ENCODE results near the gene ACOT7.

The ACOT7 gene

GRCh38 chr1:6288665-6289064 is 104.9 kb downstream of the ACOT7 start:
- peaks cover 19% of the 10 kb centered on the region for H3K36me3 ChIP-seq (ENCODE audit: insufficient read depth, low read length)
- 97% methylated on average over 10 of the region's 10 CpGs for WGBS

DNA sequence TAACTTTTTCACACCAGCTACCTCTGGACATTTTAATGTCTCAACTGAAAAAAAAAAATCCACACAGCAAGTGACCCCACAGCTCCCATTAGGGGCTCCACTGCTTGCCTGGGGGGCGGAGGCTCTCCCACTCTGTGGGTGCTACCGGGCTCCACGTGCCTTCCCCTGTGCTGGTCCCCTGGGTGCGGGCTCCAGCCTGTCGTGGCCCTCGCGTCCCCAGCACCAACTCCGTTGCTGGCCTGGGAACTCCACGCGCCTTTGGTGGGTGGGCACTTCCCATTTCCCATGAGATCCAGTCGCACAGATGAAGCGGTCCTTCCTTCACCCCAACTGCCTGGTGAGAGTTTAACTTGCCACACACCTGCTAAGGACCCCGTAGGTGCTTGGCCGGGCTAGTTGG is 105.5 kb downstream of the ACOT7 start:
- Histone ChIP-seq H3K27me3 (ENCODE audit: insufficient read depth, low read length) (no peaks in the 10 kb centered on the region), H3K9me3 (ENCODE audit: insufficient read depth, low read depth, low read length) (no peaks in the 10 kb centered on the region), H3K27ac (ENCODE audit: low read depth, low read length) (no peak overlapping the region), H3K4me3 (ENCODE audit: low read length) (no peak overlapping the region), H3K36me3 (ENCODE audit: insufficient read depth, low read length) (peaks cover 12% of the 10 kb centered on the region), H3K9ac (ENCODE audit: low read depth, low read length) (no peak overlapping the region), H3K4me1 (ENCODE audit: insufficient read depth, low read length) (no peaks in the 10 kb centered on the region)
- WGBS: 95% methylated on average over 14 of the region's 14 CpGs

More at GRCh38 chr1:6288665-6289064, 104.9 kb downstream of the ACOT7 start:
- H3K9me3 ChIP-seq (ENCODE audit: insufficient read depth, low read depth, low read length): no peaks in the 10 kb centered on the region
- no peaks in the 10 kb centered on the region for H3K4me1 ChIP-seq (ENCODE audit: insufficient read depth, low read length)
- no peak overlapping the region for H3K9ac ChIP-seq (ENCODE audit: low read depth, low read length)
- H3K4me3 ChIP-seq (ENCODE audit: low read length): no peak overlapping the region
- H3K27me3 ChIP-seq (ENCODE audit: insufficient read depth, low read length): no peaks in the 10 kb centered on the region
- H3K27ac ChIP-seq (ENCODE audit: low read depth, low read length): no peak overlapping the region

DNA sequence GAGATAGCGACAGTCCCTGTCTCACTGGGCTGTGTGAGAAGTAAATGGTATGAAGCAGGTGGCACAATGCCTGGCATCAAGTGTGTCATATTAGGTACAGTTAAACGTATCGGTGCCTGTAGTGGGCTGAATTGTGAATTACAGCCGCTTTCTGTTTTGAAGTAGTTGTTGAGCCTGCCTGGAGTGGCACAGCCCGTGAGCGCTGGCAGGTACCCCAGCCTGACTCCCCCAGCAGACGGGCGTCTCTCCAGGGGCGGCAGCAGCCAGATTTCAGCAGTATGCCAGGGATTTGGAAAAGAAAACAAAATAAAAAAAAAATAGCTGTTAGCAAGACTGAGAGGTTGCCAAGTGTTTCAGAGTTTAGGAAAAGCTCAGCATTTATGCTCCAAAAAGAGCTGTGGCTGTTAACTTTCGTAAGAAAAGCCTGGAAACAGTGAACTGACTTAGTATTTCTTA is 106.1 kb downstream of the ACOT7 start:
- Histone ChIP-seq H3K9ac (ENCODE audit: low read depth, low read length) (no peak overlapping the region), H3K4me1 (ENCODE audit: insufficient read depth, low read length) (no peaks in the 10 kb centered on the region), H3K4me3 (ENCODE audit: low read length) (no peak overlapping the region), H3K27me3 (ENCODE audit: insufficient read depth, low read length) (no peaks in the 10 kb centered on the region), H3K36me3 (ENCODE audit: insufficient read depth, low read length) (peaks cover 9% of the 10 kb centered on the region; the same call in 1 of the 2 replicates), H3K27ac (ENCODE audit: low read depth, low read length) (no peak overlapping the region), H3K9me3 (ENCODE audit: insufficient read depth, low read depth, low read length) (no peaks in the 10 kb centered on the region)
- WGBS: 96% methylated on average over 10 of the region's 10 CpGs

- Histone ChIP-seq H3K9me3 (ENCODE audit: insufficient read depth, low read depth, low read length) (no peaks in the 10 kb centered on the region), H3K9ac (ENCODE audit: low read depth, low read length) (no peak overlapping the region), H3K4me1 (ENCODE audit: insufficient read depth, low read length) (no peaks in the 10 kb centered on the region), H3K27ac (ENCODE audit: low read depth, low read length) (no peak overlapping the region), H3K4me3 (ENCODE audit: low read length) (no peak overlapping the region), H3K36me3 (ENCODE audit: insufficient read depth, low read length) (peaks cover 6% of the 10 kb centered on the region; the same call in 1 of the 2 replicates), H3K27me3 (ENCODE audit: insufficient read depth, low read length) (no peaks in the 10 kb centered on the region)
- 88% methylated on average over 13 of the region's 13 CpGs for WGBS
Measured at GRCh38 chr1:6287029-6287428, 106.5 kb downstream of the ACOT7 start.

DNA sequence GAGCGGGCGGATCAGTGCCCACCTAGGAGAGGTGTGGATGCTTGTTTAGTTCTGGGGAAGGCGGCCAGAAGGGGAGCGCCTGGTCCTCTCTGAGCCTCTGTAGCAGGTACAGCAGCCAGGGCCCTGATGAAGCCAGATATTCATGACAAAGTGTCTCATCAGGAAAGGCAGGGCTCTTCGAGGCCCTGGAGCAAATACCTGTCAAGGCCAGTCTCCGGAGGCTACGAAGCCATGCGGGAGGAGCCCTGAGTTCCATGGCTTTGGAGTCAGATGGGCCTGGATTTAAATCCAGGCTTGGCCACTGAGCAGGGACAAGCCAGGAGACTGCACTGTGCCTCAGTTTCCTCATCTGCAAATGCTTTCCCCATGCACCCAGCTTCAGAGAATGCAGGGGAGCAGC is 107.3 kb downstream of the ACOT7 start:
- 94% methylated on average over 8 of the region's 8 CpGs for WGBS
- no peaks in the 10 kb centered on the region for H3K4me1 ChIP-seq (ENCODE audit: insufficient read depth, low read length)
- H3K27me3 ChIP-seq (ENCODE audit: insufficient read depth, low read length): no peaks in the 10 kb centered on the region

DNA sequence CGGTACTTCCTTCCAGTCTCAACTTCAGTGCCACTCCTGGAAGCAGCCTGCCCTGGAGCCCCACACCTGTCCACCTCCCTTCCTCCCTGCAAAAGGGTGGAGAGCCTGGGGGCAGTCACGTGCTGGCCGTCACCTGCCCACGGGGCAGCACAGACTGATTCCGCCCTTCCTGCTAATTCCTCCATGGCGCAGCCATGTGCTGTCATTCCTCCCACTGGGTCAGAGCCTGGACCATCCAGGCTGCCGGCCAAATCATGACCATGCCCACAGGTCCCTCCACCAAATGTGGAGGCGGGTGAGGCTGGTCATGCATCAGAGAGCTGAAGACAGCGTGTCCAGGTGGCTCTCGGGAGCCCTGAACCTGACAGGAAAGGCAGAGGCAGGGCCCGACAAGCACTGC is 108.2 kb downstream of the ACOT7 start:
- 96% methylated on average over 11 of the region's 11 CpGs for WGBS
- peaks cover 3% of the 10 kb centered on the region; the same call in 1 of the 2 replicates for H3K36me3 ChIP-seq (ENCODE audit: insufficient read depth, low read length)
- H3K4me3 ChIP-seq (ENCODE audit: low read length): no peak overlapping the region
- no peaks in the 10 kb centered on the region for H3K27me3 ChIP-seq (ENCODE audit: insufficient read depth, low read length)
- H3K27ac ChIP-seq (ENCODE audit: low read depth, low read length): no peak overlapping the region
- no peak overlapping the region for H3K9ac ChIP-seq (ENCODE audit: low read depth, low read length)
- no peaks in the 10 kb centered on the region for H3K4me1 ChIP-seq (ENCODE audit: insufficient read depth, low read length)
- H3K9me3 ChIP-seq (ENCODE audit: insufficient read depth, low read depth, low read length): no peaks in the 10 kb centered on the region

More for the DNA sequence above, 107.3 kb downstream of the ACOT7 start:
- Histone ChIP-seq H3K9me3 (ENCODE audit: insufficient read depth, low read depth, low read length) (no peaks in the 10 kb centered on the region), H3K27ac (ENCODE audit: low read depth, low read length) (no peak overlapping the region), H3K36me3 (ENCODE audit: insufficient read depth, low read length) (peaks cover 6% of the 10 kb centered on the region; the same call in 1 of the 2 replicates), H3K4me3 (ENCODE audit: low read length) (no peak overlapping the region), H3K9ac (ENCODE audit: low read depth, low read length) (no peak overlapping the region)

DNA sequence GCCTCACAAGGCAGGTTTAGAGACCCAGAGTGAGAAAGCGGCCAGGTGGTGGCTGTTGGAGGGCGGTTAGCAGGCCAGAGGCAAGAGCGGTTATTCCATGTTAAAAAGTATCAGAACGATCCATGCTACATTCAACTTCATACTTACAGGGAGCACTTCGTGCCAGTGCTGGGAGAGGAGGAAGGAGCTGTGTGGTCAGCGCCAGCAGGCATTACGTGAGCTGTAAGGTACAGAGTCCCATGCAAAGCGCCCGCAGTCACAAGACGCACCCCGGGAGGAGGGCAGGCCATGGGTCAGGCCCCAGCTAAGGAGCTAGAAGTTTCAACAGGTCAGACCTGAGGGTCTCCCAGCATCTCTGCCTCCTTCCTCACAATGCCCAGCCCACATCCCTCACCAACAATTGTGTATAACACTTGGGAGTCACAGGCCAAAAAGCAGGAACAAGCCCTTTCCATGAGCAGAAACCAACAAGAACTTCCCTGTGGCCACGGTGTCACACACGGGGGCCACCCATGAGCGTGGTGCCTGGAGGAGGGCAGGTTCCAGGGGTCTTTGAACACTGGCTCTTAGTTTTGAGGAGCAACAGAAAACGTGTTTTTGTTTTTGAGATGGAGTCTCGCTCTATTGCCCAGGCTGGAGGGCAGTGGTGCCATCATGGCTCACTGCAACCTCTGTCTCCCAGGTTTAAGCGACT is 110.8 kb downstream of the ACOT7 start:
- no peak overlapping the region for H3K4me3 ChIP-seq (ENCODE audit: low read length)
- no peaks in the 10 kb centered on the region for H3K27me3 ChIP-seq (ENCODE audit: insufficient read depth, low read length)
- no peaks in the 10 kb centered on the region for H3K4me1 ChIP-seq (ENCODE audit: insufficient read depth, low read length)
- no peak overlapping the region for H3K27ac ChIP-seq (ENCODE audit: low read depth, low read length)
- WGBS: 95% methylated on average over 17 of the region's 17 CpGs
- no peaks in the 10 kb centered on the region for H3K9me3 ChIP-seq (ENCODE audit: insufficient read depth, low read depth, low read length)
- no peak overlapping the region for H3K9ac ChIP-seq (ENCODE audit: low read depth, low read length)
- peaks cover 3% of the 10 kb centered on the region; the same call in 1 of the 2 replicates for H3K36me3 ChIP-seq (ENCODE audit: insufficient read depth, low read length)

DNA sequence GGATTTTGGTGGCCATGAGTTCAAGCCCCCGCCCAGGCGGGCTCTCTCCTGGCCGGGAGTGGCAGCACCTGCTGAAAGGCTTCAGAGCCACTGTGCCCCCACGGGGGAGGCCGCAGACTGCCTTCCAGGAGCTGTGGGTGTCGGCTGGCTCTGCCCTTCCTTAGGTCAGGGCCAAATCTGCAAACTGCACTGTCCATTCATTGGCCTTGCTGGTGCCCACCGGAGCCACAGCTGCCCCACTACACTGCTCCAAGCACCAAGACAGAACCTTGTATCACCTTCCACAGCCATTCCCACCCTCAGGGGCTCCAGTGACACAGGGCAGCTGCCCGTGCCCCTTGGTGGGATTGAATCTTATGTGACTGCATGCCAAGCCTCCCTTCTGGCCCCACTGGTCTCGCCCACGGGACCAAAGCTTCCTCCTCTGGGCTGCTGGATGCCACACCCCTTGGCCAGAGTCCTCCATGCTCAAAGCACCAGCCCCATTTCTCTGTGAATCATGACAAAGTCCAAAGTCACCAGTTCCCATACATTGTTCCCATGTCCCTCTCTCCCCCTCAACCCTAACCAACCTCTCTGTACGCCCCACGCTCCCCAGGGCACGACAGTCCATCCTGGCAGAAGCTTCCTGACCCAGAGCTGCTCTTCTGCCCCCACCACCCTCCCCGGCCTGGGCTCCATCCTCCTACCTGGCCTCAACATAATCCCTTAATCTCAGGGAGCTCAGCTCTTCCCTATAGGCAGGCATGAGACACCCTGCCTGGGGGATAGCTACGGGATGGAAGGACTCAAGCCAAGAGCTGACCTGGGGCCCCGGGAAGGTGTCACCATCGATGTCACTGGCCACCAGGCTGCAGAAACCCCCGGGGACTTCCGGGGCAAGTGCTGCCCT is 111.8 kb downstream of the ACOT7 start:
- Histone ChIP-seq H3K27me3 (ENCODE audit: insufficient read depth, low read length) (no peaks in the 10 kb centered on the region), H3K4me3 (ENCODE audit: low read length) (no peak overlapping the region), H3K27ac (ENCODE audit: low read depth, low read length) (no peak overlapping the region), H3K36me3 (ENCODE audit: insufficient read depth, low read length) (no peaks in the 10 kb centered on the region), H3K4me1 (ENCODE audit: insufficient read depth, low read length) (peaks cover under 1% of the 10 kb centered on the region; the same call in 1 of the 2 replicates), H3K9me3 (ENCODE audit: insufficient read depth, low read depth, low read length) (no peaks in the 10 kb centered on the region), H3K9ac (ENCODE audit: low read depth, low read length) (no peak overlapping the region)
- WGBS: 92% methylated on average over 19 of the region's 19 CpGs

GRCh38 chr1:6280761-6281451 is 112.7 kb downstream of the ACOT7 start:
- H3K27ac ChIP-seq (ENCODE audit: low read depth, low read length): no peak overlapping the region
- no peak overlapping the region for H3K9ac ChIP-seq (ENCODE audit: low read depth, low read length)
- H3K4me3 ChIP-seq (ENCODE audit: low read length): no peak overlapping the region
- peaks cover 9% of the 10 kb centered on the region for H3K4me1 ChIP-seq (ENCODE audit: insufficient read depth, low read length)
- WGBS: 86% methylated on average over 33 of the region's 33 CpGs
- H3K9me3 ChIP-seq (ENCODE audit: insufficient read depth, low read depth, low read length): no peaks in the 10 kb centered on the region
- H3K36me3 ChIP-seq (ENCODE audit: insufficient read depth, low read length): no peaks in the 10 kb centered on the region
- no peaks in the 10 kb centered on the region for H3K27me3 ChIP-seq (ENCODE audit: insufficient read depth, low read length)

- Histone ChIP-seq H3K4me1 (ENCODE audit: insufficient read depth, low read length) (peaks cover 13% of the 10 kb centered on the region), H3K9ac (ENCODE audit: low read depth, low read length) (no peak overlapping the region; the same call in 1 of the 2 replicates), H3K36me3 (ENCODE audit: insufficient read depth, low read length) (no peaks in the 10 kb centered on the region), H3K27ac (ENCODE audit: low read depth, low read length) (no peak overlapping the region; the same call in 1 of the 2 replicates), H3K4me3 (ENCODE audit: low read length) (no peak overlapping the region), H3K27me3 (ENCODE audit: insufficient read depth, low read length) (no peaks in the 10 kb centered on the region), H3K9me3 (ENCODE audit: insufficient read depth, low read depth, low read length) (no peaks in the 10 kb centered on the region)
- WGBS: 95% methylated on average over 31 of the region's 31 CpGs
Measured at GRCh38 chr1:6279613-6280383, 113.8 kb downstream of the ACOT7 start.
